B cell (primary cell): ENCODE measurements around the gene VRK2. TPM values are rescaled to one million over a fixed set of nuclear protein-coding genes. Genes with fewer than 3 reads are reported as not detected.

Source experiments
- ATAC-seq: fragments of 200-7000 bp; cut with Tn5 transposase; one replicate; pipeline ENCODE4 v1.10.0; 2021; ENCODE audit warnings: low read depth, mild to moderate bottlenecking, moderate number of reproducible peaks, moderate library complexity
- CTCF ChIA-PET: fragments of 350-600 bp; sonication (Branson Sonifier 250); formaldehyde crosslinking; loops from one replicate; lab custom pipeline; 2021; ENCODE audit warnings: antibody characterized with exemption, inconsistent platforms; lab: Charles Lee
- POLR2A ChIA-PET: fragments of 350-600 bp; sonication (Branson Sonifier 250); formaldehyde crosslinking; loops from one replicate; lab custom pipeline; 2021; ENCODE audit warnings: antibody characterized with exemption; lab: Charles Lee
- DNase-seq: peaks from one replicate; pipeline ENCODE4 v3.0.0; 2013
- H2AFZ ChIP-seq: 2 replicates; pipeline ENCODE4 v1.6.1; 2012; ENCODE audit warnings: mild to moderate bottlenecking, low read depth, low read length; ENCODE audit not compliant: insufficient read depth, poor library complexity, severe bottlenecking
- H3K27ac ChIP-seq, 2 donors: 1 replicate in 1 of 2; 2 replicates in 1 of 2; pipeline ENCODE4 v1.5.1; 2012 to 2013; ENCODE audit warnings: low read length in 2 of 2, mild to moderate bottlenecking in 2 of 2, moderate library complexity in 1 of 2
- H3K27me3 ChIP-seq, 4 experiments: fragments of 200-600 bp in 1 of 4; sonication (generic) in 1 of 4; replicated peaks in 1 of 4; 1 replicate in 2 of 4; 2 replicates in 2 of 4; pipeline versions ENCODE4 v1.6.1 to v1.7.0; 2013 to 2016; ENCODE audit warnings: low read length in 3 of 4, mild to moderate bottlenecking in 2 of 4, mixed read lengths in 1 of 4, moderate library complexity in 1 of 4; ENCODE audit not compliant: insufficient read depth in 4 of 4, control insufficient read depth in 3 of 4; ENCODE audit errors: control extremely low read depth in 1 of 4
- H3K36me3 ChIP-seq, 2 experiments: replicated peaks in 1 of 2; 1 replicate in 1 of 2; 2 replicates in 1 of 2; pipeline versions ENCODE4 v1.6.1 to v1.7.1; 2013; ENCODE audit warnings: low read length in 1 of 2; ENCODE audit not compliant: insufficient read depth in 2 of 2, control insufficient read depth in 1 of 2; ENCODE audit errors: control extremely low read depth in 1 of 2, extremely low read depth in 1 of 2
- H3K4me1 ChIP-seq, 2 donors: fragments of 200-600 bp in 1 of 2; sonication (generic) in 1 of 2; 1 replicate in 1 of 2; 2 replicates in 1 of 2; pipeline versions ENCODE4 v1.5.1 to v1.6.1; 2013 to 2017; ENCODE audit warnings: low read length in 2 of 2; ENCODE audit not compliant: control insufficient read depth in 2 of 2, insufficient read depth in 2 of 2
- H3K4me2 ChIP-seq: replicated peaks from 2 replicates; pipeline ENCODE3; 2012; ENCODE audit warnings: mild to moderate bottlenecking, low read depth, low read length; ENCODE audit not compliant: poor library complexity, severe bottlenecking
- H3K4me3 ChIP-seq, 5 experiments: fragments of 200-600 bp in 1 of 5; sonication (generic) in 1 of 5; 1 replicate in 3 of 5; 2 replicates in 2 of 5; pipeline versions ENCODE4 v1.5.1 to v1.7.0; 2011 to 2016; ENCODE audit warnings: low read length in 4 of 5, mild to moderate bottlenecking in 4 of 5, low read depth in 2 of 5, control low read depth in 1 of 5, moderate library complexity in 1 of 5; ENCODE audit not compliant: insufficient read depth in 1 of 5; ENCODE audit errors: control extremely low read depth in 1 of 5, extremely low read depth in 1 of 5
- H3K79me2 ChIP-seq: fragments of 200-600 bp; sonication (generic); one replicate; pipeline ENCODE4 v1.6.0; 2016; ENCODE audit warnings: low read length; ENCODE audit not compliant: control insufficient read depth, insufficient read depth
- H3K9ac ChIP-seq: fragments of 200-600 bp; sonication (generic); 2 replicates; pipeline ENCODE4 v1.6.1; 2017; ENCODE audit warnings: mild to moderate bottlenecking, low read length, moderate library complexity
- H3K9me3 ChIP-seq, 3 donors: one replicate each; pipeline versions ENCODE4 v1.6.1 to v1.7.1; 2013; ENCODE audit warnings: low read length in 2 of 3; ENCODE audit not compliant: control insufficient read depth in 2 of 3, insufficient read depth in 1 of 3; ENCODE audit errors: control extremely low read depth in 1 of 3
- H4K20me1 ChIP-seq: 2 replicates; pipeline ENCODE4 v1.6.0; 2012; ENCODE audit warnings: mild to moderate bottlenecking, low read length; ENCODE audit not compliant: insufficient read depth, control insufficient read depth, poor library complexity, severe bottlenecking
- H3K27ac Mint-ChIP-seq: one replicate; pipeline ENCODE4 v1.8.0; 2021; ENCODE audit warnings: mixed read lengths
- H3K27me3 Mint-ChIP-seq: one replicate; pipeline ENCODE4 v1.8.0; 2021; ENCODE audit warnings: mixed read lengths
- H3K4me1 Mint-ChIP-seq: one replicate; pipeline ENCODE4 v1.8.0; 2021; ENCODE audit warnings: mixed read lengths
- H3K4me3 Mint-ChIP-seq: one replicate; pipeline ENCODE4 v1.8.0; 2021; ENCODE audit warnings: mixed read lengths
- H3K9me3 Mint-ChIP-seq: one replicate; pipeline ENCODE4 v1.8.0; 2022; ENCODE audit warnings: mixed read lengths; ENCODE audit not compliant: insufficient read depth
- CTCF ChIP-seq: fragments of 200-600 bp; IDR thresholded peaks from one replicate; pipeline ENCODE4 v1.8.0; 2022; ENCODE audit warnings: antibody characterized with exemption, mild to moderate bottlenecking
- EZH2 ChIP-seq: IDR thresholded peaks from 2 replicates; pipeline ENCODE4 v1.6.1; 2012; ENCODE audit warnings: borderline replicate concordance, low read depth, mild to moderate bottlenecking, moderate library complexity, low read length; ENCODE audit not compliant: insufficient read depth, poor library complexity, severe bottlenecking
- WGBS: methylation state at CpG from one replicate; pipeline ENCODE4 v1.1.5; 2013; ENCODE audit warnings: missing lambda C conversion rate; ENCODE audit not compliant: insufficient coverage; 5-methylcytosine and 5-hydroxymethylcytosine counted together
- intact Hi-C: fragments of 100-400 bp; cut with micrococcal nuclease; formaldehyde crosslinking; loops from one replicate; pipeline ENCODE4 v1.10.0; 2022
- polyA plus RNA-seq: library from polyadenylated mRNA; depleted of rRNA; stranded (reverse); fragments of >200 nt; gene quantifications from 2 replicates; pipeline ENCODE4 v1.2.3, GENCODE V29; 2012
- total RNA-seq, 2 donors: library from RNA; stranded (reverse); fragments of 120-200 nt in 1 of 2; gene quantifications; 1 replicate in 1 of 2; 2 replicates in 1 of 2; pipeline versions ENCODE4 v1.2.3 to v1.2.4, GENCODE V29; 2013 to 2022

The VRK2 gene
- total and polyA plus RNA-seq, 2 donors (not counting 1 experiment from before 2014, with no cell fraction given), result 10.2 to 35.5 TPM

DNA sequence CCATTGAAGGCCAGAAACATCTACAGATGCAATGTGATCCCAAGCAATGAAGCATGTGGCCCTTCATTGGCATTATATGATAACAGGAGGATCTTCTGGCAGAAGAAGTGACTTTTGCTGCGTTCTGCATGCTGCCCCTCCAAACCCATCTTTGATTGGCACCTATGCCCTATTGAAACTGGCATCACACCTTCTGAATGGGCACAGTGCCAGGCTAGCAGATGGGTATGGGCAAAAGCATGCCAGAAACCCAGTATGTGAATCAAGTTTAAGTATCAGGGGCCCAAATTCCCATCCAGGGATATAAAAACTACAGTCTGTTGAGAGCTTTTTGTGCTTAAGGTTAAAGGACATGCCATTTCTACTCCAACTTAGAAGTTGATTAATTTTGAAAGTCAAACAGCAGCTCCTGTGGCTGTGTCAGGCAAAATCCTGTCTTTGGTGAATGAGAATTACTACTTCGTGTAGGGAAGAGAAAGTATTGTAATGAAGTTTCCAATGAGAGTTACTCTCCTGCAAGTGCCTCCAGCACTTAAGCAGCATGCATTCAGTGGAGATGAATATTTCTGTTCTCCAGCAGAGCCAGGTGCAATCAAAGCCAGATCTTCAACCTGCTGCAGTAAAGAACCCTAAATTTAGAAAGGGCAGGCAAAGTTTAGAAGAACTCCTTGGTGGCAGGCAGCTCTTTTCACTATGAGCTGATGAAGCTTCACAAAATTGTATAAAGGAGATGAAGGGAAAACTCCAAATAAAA, 8.6 kb downstream of the VRK2 start:
- DNase-seq (no peak), ATAC-seq (no peak)
- no peak for TF ChIP-seq EZH2
- TF ChIP-seq CTCF, result no peak
- no peak overlapping the region for H3K9ac ChIP-seq
- intact Hi-C loops, result no loop called here
- ChIA-PET CTCF (no interaction called here), POLR2A (no interaction called here)
- Mint-ChIP-seq H3K4me3 (no peak overlapping the region), H3K9me3 (no peaks in the 10 kb centered on the region), H3K27me3 (no peaks in the 10 kb centered on the region), H3K27ac (peak overlapping the region; percentile 47), H3K4me1 (peaks cover 26% of the 10 kb centered on the region)
- H3K79me2 ChIP-seq, result peaks cover 7% of the 10 kb centered on the region
- H3K36me3 ChIP-seq, result peaks cover 0 to 23% of the 10 kb centered on the region in 2 experiments
- H3K4me2 ChIP-seq, result no peak overlapping the region
- H3K27me3 ChIP-seq, result no peaks in the 10 kb centered on the region
- no peak overlapping the region for H3K27ac ChIP-seq
- H3K4me1 ChIP-seq, result no peaks in the 10 kb centered on the region
- H3K9me3 ChIP-seq, result no peaks in the 10 kb centered on the region
- no peak overlapping the region for H3K4me3 ChIP-seq
- no peaks in the 10 kb centered on the region for H4K20me1 ChIP-seq
- no peak overlapping the region for H2AFZ ChIP-seq
- WGBS, result 88% methylated on average over 1 of the region's 2 CpGs

DNA sequence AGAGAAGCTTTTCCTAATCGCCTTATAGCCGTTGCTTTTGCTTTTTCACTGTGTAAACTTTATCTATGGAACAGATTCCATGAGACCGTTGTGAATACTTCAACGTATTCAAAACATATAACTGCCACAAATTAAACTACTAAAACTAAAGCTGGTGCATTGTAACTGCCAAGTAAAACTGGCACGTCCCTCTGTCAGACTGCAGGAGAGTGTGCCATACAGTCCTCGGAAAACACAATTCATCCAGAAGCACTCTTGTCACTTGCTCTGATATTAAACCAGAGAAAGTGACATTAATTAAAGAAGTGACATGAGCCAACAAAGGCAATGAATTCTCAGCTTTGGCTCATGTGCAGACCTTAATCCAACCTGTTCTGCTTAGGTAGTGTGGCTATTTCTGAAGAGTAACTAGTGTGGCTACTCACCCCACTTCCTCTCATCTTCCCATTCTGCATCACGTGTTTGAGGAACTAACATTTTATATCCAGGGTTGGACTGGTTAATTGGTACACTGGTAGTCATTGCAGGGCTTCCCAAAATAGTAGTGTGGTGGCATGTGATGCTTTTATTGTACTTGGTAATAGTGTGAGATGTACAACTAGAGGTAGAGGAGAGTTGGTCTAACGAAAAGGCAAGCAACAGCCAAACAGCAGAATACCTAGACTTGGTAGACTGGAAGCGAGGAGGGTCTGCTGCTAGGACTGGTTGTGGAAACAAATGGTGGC, 9.7 kb downstream of the VRK2 start:
- intact Hi-C loops, result no loop called here
- DNase-seq (no peak), ATAC-seq (no peak)
- 100% methylated on average over 6 of the region's 9 CpGs for WGBS
- Histone ChIP-seq H3K27me3 (no peaks in the 10 kb centered on the region), H3K36me3 (peaks cover 0 to 23% of the 10 kb centered on the region in 2 experiments), H2AFZ (no peak overlapping the region), H4K20me1 (no peaks in the 10 kb centered on the region), H3K4me3 (no peak overlapping the region), H3K79me2 (peaks cover 7% of the 10 kb centered on the region), H3K9ac (no peak overlapping the region), H3K27ac (no peak overlapping the region), H3K4me2 (no peak overlapping the region), H3K4me1 (no peaks in the 10 kb centered on the region), H3K9me3 (no peaks in the 10 kb centered on the region)
- no peaks in the 10 kb centered on the region for H3K9me3 Mint-ChIP-seq
- TF ChIP-seq EZH2, result no peak
- no peak overlapping the region for H3K27ac Mint-ChIP-seq
- ChIA-PET POLR2A (no interaction called here), CTCF (no interaction called here)
- H3K27me3 Mint-ChIP-seq, result no peaks in the 10 kb centered on the region
- H3K4me1 Mint-ChIP-seq, result peaks cover 25% of the 10 kb centered on the region
- H3K4me3 Mint-ChIP-seq, result no peak overlapping the region
